Measurements from ENCODE around the gene KRT7. TPM values are rescaled to one million over a fixed set of nuclear protein-coding genes. Genes with fewer than 3 reads are reported as not detected.

The KRT7 gene
- total RNA-seq, 1 experiment from 2014 or later, result 3,783 TPM

- POLR2A ChIA-PET (ENCODE audit: unreplicated experiment), result interaction anchor here (0.9 to 2.0 kb wide), 3 partner anchors 14 to 66 kb away, joined by 4 to 50 read pairs (median 6); no protein-coding TSS in a partner anchor
- peak overlapping the region; percentile 36 for H3K27ac ChIP-seq
These were observed 19.8 kb downstream of the KRT7 start for GRCh38 chr12:52252728-52253343.

GRCh38 chr12:52253391-52254179, 20.5 kb downstream of the KRT7 start:
- H3K27ac ChIP-seq, result no peak overlapping the region
- no peaks in the 10 kb centered on the region for H3K79me2 ChIP-seq (ENCODE audit: low read depth)
- H3K4me3 ChIP-seq, result no peak overlapping the region
- BruUV-seq (replicated peaks), result no TSS peak
- no peaks in the 10 kb centered on the region for H3K9me2 ChIP-seq (ENCODE audit: insufficient read depth)
- peaks cover 4% of the 10 kb centered on the region for H3K36me3 ChIP-seq (ENCODE audit: low read depth)
- ChIA-PET POLR2A (ENCODE audit: unreplicated experiment) (interaction anchor here (0.5 to 0.7 kb wide), 3 partner anchors 26 to 202 kb away, joined by 3 read pairs; no protein-coding TSS in a partner anchor), CTCF (no interaction called here)
- H3K4me2 ChIP-seq, result no peak overlapping the region
- H3K9me3 ChIP-seq (ENCODE audit: insufficient read depth, low read depth), result no peaks in the 10 kb centered on the region
- no peak overlapping the region for H2AFZ ChIP-seq
- no peak for TF ChIP-seq EZH2 (IDR thresholded peaks at IDR 0.05; ENCODE audit: low read depth)
- TF ChIP-seq CTCF (conservative IDR thresholded peaks at IDR 0.05), result no peak
- peaks cover 14% of the 10 kb centered on the region; the same call in 1 of the 2 replicates for H4K20me1 ChIP-seq (ENCODE audit: insufficient read depth)
- H3K27me3 ChIP-seq (ENCODE audit: insufficient read depth, low read depth), result no peaks in the 10 kb centered on the region
- H3K4me1 ChIP-seq (replicated peaks; ENCODE audit: insufficient read depth), result peaks cover 11% of the 10 kb centered on the region; the same call in 1 of the 2 replicates
- peaks cover 69% of the 10 kb centered on the region for H3F3A ChIP-seq (ENCODE audit: insufficient read depth, low read depth)
- intact Hi-C loops (cut with micrococcal nuclease; ENCODE audit: unreplicated experiment), result loop anchor here (1.0 to 2.0 kb wide), 2 partner anchors 25 to 74 kb away; no protein-coding TSS in a partner anchor
- DNase-seq, result no peak

More at GRCh38 chr12:52252728-52253343, 19.8 kb downstream of the KRT7 start:
- H3K9me3 ChIP-seq (ENCODE audit: insufficient read depth, low read depth), result no peaks in the 10 kb centered on the region
- no peak overlapping the region for H3K4me2 ChIP-seq
- H3K27me3 ChIP-seq (ENCODE audit: insufficient read depth, low read depth), result no peaks in the 10 kb centered on the region
- H2AFZ ChIP-seq, result no peak overlapping the region
- H3K4me3 ChIP-seq, result no peak overlapping the region
- H3F3A ChIP-seq (ENCODE audit: insufficient read depth, low read depth), result peaks cover 76% of the 10 kb centered on the region
- CTCF ChIA-PET, result no interaction called here
- H3K9me2 ChIP-seq (ENCODE audit: insufficient read depth), result no peaks in the 10 kb centered on the region
- peaks cover 18% of the 10 kb centered on the region for H3K4me1 ChIP-seq (replicated peaks; ENCODE audit: insufficient read depth)
- peak in 1 of 2 experiments; percentile 69 for DNase-seq
- H3K36me3 ChIP-seq (ENCODE audit: low read depth), result peaks cover 10% of the 10 kb centered on the region
- intact Hi-C loops (cut with micrococcal nuclease; ENCODE audit: unreplicated experiment), result loop anchor here (2.0 kb wide), 1 partner anchor 26 kb away; no protein-coding TSS in a partner anchor
- no peaks in the 10 kb centered on the region for H3K79me2 ChIP-seq (ENCODE audit: low read depth)
- BruUV-seq (replicated peaks), result no TSS peak
- H4K20me1 ChIP-seq (ENCODE audit: insufficient read depth), result peaks cover 19% of the 10 kb centered on the region
- TF ChIP-seq EZH2 (IDR thresholded peaks at IDR 0.05; ENCODE audit: low read depth), result no peak

GRCh38 chr12:52254180-52254964, 21.3 kb downstream of the KRT7 start:
- DNase-seq, result peak in 1 of 2 experiments; percentile 22
- intact Hi-C loops (cut with micrococcal nuclease; ENCODE audit: unreplicated experiment), result loop anchor here (1.0 kb wide), 1 partner anchor 73 kb away; no protein-coding TSS in a partner anchor
- H3K9me3 ChIP-seq (ENCODE audit: insufficient read depth, low read depth), result no peaks in the 10 kb centered on the region
- peaks cover 61% of the 10 kb centered on the region for H3F3A ChIP-seq (ENCODE audit: insufficient read depth, low read depth)
- TF ChIP-seq EZH2 (IDR thresholded peaks at IDR 0.05; ENCODE audit: low read depth) (no peak), CTCF (conservative IDR thresholded peaks at IDR 0.05) (no peak)
- 0 out of 2 replicates have a peak, but pooled peaks cover 4% of the 10 kb centered on the region for H3K4me1 ChIP-seq (replicated peaks; ENCODE audit: insufficient read depth)
- H3K27me3 ChIP-seq (ENCODE audit: insufficient read depth, low read depth), result no peaks in the 10 kb centered on the region
- no TSS peak for BruUV-seq (replicated peaks)
- POLR2A ChIA-PET (ENCODE audit: unreplicated experiment), result interaction anchor here (0.5 to 1.0 kb wide), 3 partner anchors 24 to 106 kb away, joined by 3 to 18 read pairs (median 3); no protein-coding TSS in a partner anchor
- H3K4me2 ChIP-seq, result no peak overlapping the region
- H3K9me2 ChIP-seq (ENCODE audit: insufficient read depth), result no peaks in the 10 kb centered on the region
- 0 out of 2 replicates have a peak overlapping the region, but pooled peaks have one; percentile 24 for H3K27ac ChIP-seq
- H2AFZ ChIP-seq, result no peak overlapping the region
- no peaks in the 10 kb centered on the region for H3K79me2 ChIP-seq (ENCODE audit: low read depth)
- H3K4me3 ChIP-seq, result no peak overlapping the region
- no peaks in the 10 kb centered on the region; the same call in 1 of the 2 replicates for H3K36me3 ChIP-seq (ENCODE audit: low read depth)
- H4K20me1 ChIP-seq (ENCODE audit: insufficient read depth), result peaks cover 11% of the 10 kb centered on the region; the same call in 1 of the 2 replicates
- CTCF ChIA-PET, result interaction anchor here (0.6 kb wide), 1 partner anchor 15 kb away, joined by 3 read pairs; no protein-coding TSS in a partner anchor
